ENCODE results near the gene COL18A1. TPM values are rescaled to one million over a fixed set of nuclear protein-coding genes. Genes with fewer than 3 reads are reported as not detected.

The COL18A1 gene
- total and polyA plus RNA-seq, 4 donors = 44.9 to 308 (median 232) TPM

GRCh38 chr21:45363921-45364467 is 41.0 kb upstream of the COL18A1 start:
- H3K27me3 ChIP-seq (ENCODE audit: control insufficient read depth in 4 of 4, insufficient read depth in 4 of 4, low read length in 3 of 4) = no peaks in the 10 kb centered on the region
- peaks cover 0 to 4% (median 0%) of the 10 kb centered on the region in 4 donors for H3K4me1 ChIP-seq (ENCODE audit: control insufficient read depth in 4 of 4, insufficient read depth in 4 of 4, low read length in 3 of 4)
- H3K27ac ChIP-seq (ENCODE audit: low read depth in 1 of 2, low read length in 2 of 2) = peak overlapping the region; percentile 75 to 94
- no peaks in the 10 kb centered on the region for H3K36me3 ChIP-seq (ENCODE audit: control insufficient read depth in 4 of 4, insufficient read depth in 3 of 4, low read depth in 1 of 4, low read length in 3 of 4)
- no peaks in the 10 kb centered on the region for H3K9me3 ChIP-seq (ENCODE audit: control insufficient read depth in 4 of 4, low read length in 3 of 4)
- TF ChIP-seq FOXA1 (IDR thresholded peaks at IDR 0.05) (no peak), RXRA (IDR thresholded peaks at IDR 0.05) (peak in 1 of 2 donors; percentile 50), NR2F2 (IDR thresholded peaks at IDR 0.05) (peak; percentile 89), JUND (IDR thresholded peaks at IDR 0.05) (peak; percentile 100), HNF4G (IDR thresholded peaks at IDR 0.05) (no peak), TAF1 (conservative IDR thresholded peaks at IDR 0.05) (no peak), REST (IDR thresholded peaks at IDR 0.05) (no peak), ATF3 (IDR thresholded peaks at IDR 0.05) (peak; percentile 62), RAD21 (IDR thresholded peaks at IDR 0.05) (peak; percentile 39 to 42), SP1 (IDR thresholded peaks at IDR 0.05) (peak; percentile 70), MAX (IDR thresholded peaks at IDR 0.05) (peak; percentile 37), YY1 (IDR thresholded peaks at IDR 0.05) (peak; percentile 14)
- 64% methylated on average over 19 of the region's 19 CpGs for WGBS
- H3K4me3 ChIP-seq (ENCODE audit: low read depth in 1 of 3, low read length in 3 of 3) = no peak overlapping the region
- H3K9ac ChIP-seq (ENCODE audit: low read depth in 1 of 2, low read length in 2 of 2) = no peak overlapping the region
- DNase-seq (ENCODE audit: low spot score) = no peak

GRCh38 chr21:45364468-45365185 is 40.3 kb upstream of the COL18A1 start:
- Histone ChIP-seq H3K36me3 (ENCODE audit: control insufficient read depth in 4 of 4, insufficient read depth in 3 of 4, low read depth in 1 of 4, low read length in 3 of 4) (no peaks in the 10 kb centered on the region), H3K27me3 (ENCODE audit: control insufficient read depth in 4 of 4, insufficient read depth in 4 of 4, low read length in 3 of 4) (no peaks in the 10 kb centered on the region), H3K9ac (ENCODE audit: low read depth in 1 of 2, low read length in 2 of 2) (no peak overlapping the region), H3K4me3 (ENCODE audit: low read depth in 1 of 3, low read length in 3 of 3) (no peak overlapping the region), H3K27ac (ENCODE audit: low read depth in 1 of 2, low read length in 2 of 2) (peak overlapping the region; percentile 65 to 94), H3K9me3 (ENCODE audit: control insufficient read depth in 4 of 4, low read length in 3 of 4) (no peaks in the 10 kb centered on the region), H3K4me1 (ENCODE audit: control insufficient read depth in 4 of 4, insufficient read depth in 4 of 4, low read length in 3 of 4) (peaks cover 0 to 4% (median 0%) of the 10 kb centered on the region in 4 donors)
- no peak for DNase-seq (ENCODE audit: low spot score)
- 77% methylated on average over 29 of the region's 29 CpGs for WGBS
- no peak for TF ChIP-seq JUND (IDR thresholded peaks at IDR 0.05)
- no peak for TF ChIP-seq FOXA1 (IDR thresholded peaks at IDR 0.05)
- no peak for TF ChIP-seq HNF4G (IDR thresholded peaks at IDR 0.05)
- no peak for TF ChIP-seq RAD21 (IDR thresholded peaks at IDR 0.05)
- TF ChIP-seq MAX (IDR thresholded peaks at IDR 0.05) = no peak
- TF ChIP-seq REST (IDR thresholded peaks at IDR 0.05) = no peak
- no peak for TF ChIP-seq NR2F2 (IDR thresholded peaks at IDR 0.05)
- no peak for TF ChIP-seq GABPA (IDR thresholded peaks at IDR 0.05 in 1 of 2, conservative IDR thresholded peaks at IDR 0.05 in 1 of 2)
- no peak for TF ChIP-seq RXRA (IDR thresholded peaks at IDR 0.05)
- no peak for TF ChIP-seq TAF1 (conservative IDR thresholded peaks at IDR 0.05)
- TF ChIP-seq CTCF (IDR thresholded peaks at IDR 0.05; ENCODE audit: low read depth, low read length, missing input control) = no peak
- no peak for TF ChIP-seq SP1 (IDR thresholded peaks at IDR 0.05)
- TF ChIP-seq EGR1 (IDR thresholded peaks at IDR 0.05; ENCODE audit: low read depth in 2 of 2) = no peak
- TF ChIP-seq YY1 (IDR thresholded peaks at IDR 0.05) = no peak
- no peak for TF ChIP-seq FOXA2 (IDR thresholded peaks at IDR 0.05)
- TF ChIP-seq ZBTB33 (IDR thresholded peaks at IDR 0.05) = no peak
- TF ChIP-seq ATF3 (IDR thresholded peaks at IDR 0.05) = no peak

Measured in liver (tissue), 9 donors.